HG03025 (cell line): ENCODE data around the gene TCF3.
"Not testable (repeated sequence)": the region's sequence is repeated elsewhere in the genome, so short reads cannot be mapped to it uniquely, and the experiment has no call there.

Experiments
- ATAC-seq: cut with Tn5 transposase; IDR thresholded peaks from one replicate; pipeline ENCODE4 v1.9.1; 2021; ENCODE audit warnings: mild to moderate bottlenecking, moderate library complexity; ENCODE audit not compliant: unreplicated experiment, low FRiP score

The TCF3 gene

GRCh38 chr19:1652471-1653299 is at the start of gene TCF3:
TSS of gene TCF3 (minus strand) at chr19:1652615. CDS start at chr19:1650248, 2,367 bp downstream.
- ATAC-seq = peak; percentile 56

GRCh38 chr19:1700733-1701663 is 48.6 kb upstream of the TCF3 start:
- ATAC-seq = no peak

- ATAC-seq = no peak
These were observed 47.8 kb upstream of the TCF3 start for GRCh38 chr19:1699998-1700732.

GRCh38 chr19:1699386-1699785 is 47.0 kb upstream of the TCF3 start:
- no peak for ATAC-seq

- no peak for ATAC-seq
These were observed 46.2 kb upstream of the TCF3 start for GRCh38 chr19:1698636-1699035.

- ATAC-seq = not testable (repeated sequence)
These were observed 43.1 kb upstream of the TCF3 start for GRCh38 chr19:1695481-1695880.

- ATAC-seq = no peak
These were observed 39.3 kb upstream of the TCF3 start for GRCh38 chr19:1691589-1692290.

GRCh38 chr19:1690699-1691307 is 38.4 kb upstream of the TCF3 start:
- ATAC-seq = no peak

GRCh38 chr19:1685785-1686184 is 33.4 kb upstream of the TCF3 start:
- ATAC-seq = not testable (repeated sequence)

- no peak for ATAC-seq
These were observed 32.6 kb upstream of the TCF3 start for GRCh38 chr19:1685046-1685445.

- ATAC-seq = no peak
These were observed 32.1 kb upstream of the TCF3 start for GRCh38 chr19:1684573-1684912.

GRCh38 chr19:1683869-1684572 is 31.6 kb upstream of the TCF3 start:
- no peak for ATAC-seq

GRCh38 chr19:1680976-1681375 is 28.6 kb upstream of the TCF3 start:
- ATAC-seq = no peak

- ATAC-seq = no peak
These were observed 25.7 kb upstream of the TCF3 start for GRCh38 chr19:1678073-1678472.

GRCh38 chr19:1676351-1677266 is 24.2 kb upstream of the TCF3 start:
- ATAC-seq = no peak

- ATAC-seq = no peak
These were observed 23.4 kb upstream of the TCF3 start for GRCh38 chr19:1675633-1676350.

GRCh38 chr19:1674293-1674679 is 21.9 kb upstream of the TCF3 start:
- ATAC-seq = no peak
